ENCODE data around the gene MPDZ.

The MPDZ gene

GRCh38 chr9:13070612-13071595 lies 208.6 kb downstream of the MPDZ start:
- DNase-seq = no peak

- DNase-seq = no peak
Observed at GRCh38 chr9:13069498-13069897, 210.0 kb downstream of the MPDZ start.

- no peak for DNase-seq
Observed at GRCh38 chr9:13064676-13065075, 214.8 kb downstream of the MPDZ start.

GRCh38 chr9:13063880-13064459 lies 215.5 kb downstream of the MPDZ start:
- peak in 1 of 3 experiments; percentile 69 for DNase-seq

- DNase-seq = no peak
Observed at GRCh38 chr9:13061390-13061789, 218.1 kb downstream of the MPDZ start.
